ENCODE data around the gene CIRBP. TPM values are rescaled to one million over a fixed set of nuclear protein-coding genes. Genes with fewer than 3 reads are reported as not detected.

Gene CIRBP
- total and polyA plus RNA-seq, 2 donors (not counting 1 experiment from before 2014, with no cell fraction given) = 643 to 1,164 TPM

GRCh38 chr19:1247748-1248138 is 21.4 kb upstream of the CIRBP start:
- Histone ChIP-seq H2AFZ (ENCODE audit: insufficient read depth, low read depth, low read length, poor library complexity, severe bottlenecking) (no peak overlapping the region), H4K20me1 (ENCODE audit: control insufficient read depth, insufficient read depth, low read length, poor library complexity, severe bottlenecking) (peaks cover 37% of the 10 kb centered on the region), H3K4me2 (replicated peaks; ENCODE audit: low read depth, low read length, poor library complexity, severe bottlenecking) (peak overlapping the region; percentile 99), H3K9me3 (ENCODE audit: control extremely low read depth in 1 of 3, control insufficient read depth in 2 of 3, insufficient read depth in 1 of 3, low read length in 2 of 3) (no peaks in the 10 kb centered on the region), H3K27me3 (replicated peaks in 1 of 4; ENCODE audit: control extremely low read depth in 1 of 4, control insufficient read depth in 3 of 4, insufficient read depth in 4 of 4, low read length in 3 of 4) (no peaks in the 10 kb centered on the region), H3K36me3 (replicated peaks in 1 of 2; ENCODE audit: control extremely low read depth in 1 of 2, control insufficient read depth in 1 of 2, extremely low read depth in 1 of 2, insufficient read depth in 2 of 2, low read length in 1 of 2) (peaks cover 0 to 10% of the 10 kb centered on the region in 2 experiments), H3K4me3 (ENCODE audit: control extremely low read depth in 1 of 5, extremely low read depth in 1 of 5, insufficient read depth in 1 of 5, low read depth in 2 of 5, low read length in 4 of 5) (peak overlapping the region in 4 of 5 experiments; percentile 41 to 71 (median 62)), H3K79me2 (ENCODE audit: control insufficient read depth, insufficient read depth, low read length) (peaks cover 37% of the 10 kb centered on the region), H3K27ac (ENCODE audit: low read length in 2 of 2) (peak overlapping the region; percentile 84 to 90), H3K9ac (ENCODE audit: low read length) (peak overlapping the region; percentile 88), H3K4me1 (ENCODE audit: control insufficient read depth in 2 of 2, insufficient read depth in 2 of 2, low read length in 2 of 2) (peaks cover 24 to 52% of the 10 kb centered on the region in 2 donors)
- ATAC-seq (ENCODE audit: low read depth) = no peak
- Mint-ChIP-seq H3K4me1 (peaks cover 25% of the 10 kb centered on the region), H3K27me3 (no peaks in the 10 kb centered on the region), H3K27ac (peak overlapping the region; percentile 53), H3K4me3 (peak overlapping the region; percentile 41), H3K9me3 (ENCODE audit: insufficient read depth) (no peaks in the 10 kb centered on the region)
- CTCF ChIA-PET = interaction anchor here (8.0 kb wide), 1 partner anchor 17 kb away, joined by 658 read pairs; the partner anchor contains the start of gene CIRBP
- no peak for TF ChIP-seq CTCF (IDR thresholded peaks at IDR 0.05)
- TF ChIP-seq EZH2 (IDR thresholded peaks at IDR 0.05; ENCODE audit: borderline replicate concordance, insufficient read depth, low read depth, low read length, poor library complexity, severe bottlenecking) = no peak
- DNase-seq = no peak
- WGBS (ENCODE audit: insufficient coverage) = 61% methylated on average over 5 of the region's 8 CpGs
- POLR2A ChIA-PET = interaction anchor here (7.8 kb wide), 1 partner anchor 17 kb away, joined by 402 read pairs; the partner anchor contains the start of gene CIRBP
- intact Hi-C loops (cut with micrococcal nuclease) = loop anchor here (10.0 kb wide), 3 partner anchors 223 to 1937 kb away; partner anchors contain the start of genes CNN2, NCLN, RNU6-2 and TMEM259

- peaks cover 26 to 56% of the 10 kb centered on the region in 2 donors for H3K4me1 ChIP-seq (ENCODE audit: control insufficient read depth in 2 of 2, insufficient read depth in 2 of 2, low read length in 2 of 2)
- H3K4me2 ChIP-seq (replicated peaks; ENCODE audit: low read depth, low read length, poor library complexity, severe bottlenecking) = peak within 1 kb of the TSS; percentile 99
- TF ChIP-seq EZH2 (IDR thresholded peaks at IDR 0.05; ENCODE audit: borderline replicate concordance, insufficient read depth, low read depth, low read length, poor library complexity, severe bottlenecking) = no peak
- TF ChIP-seq CTCF (IDR thresholded peaks at IDR 0.05) = peak; percentile 35
- ChIA-PET POLR2A (interaction anchor here (0.6 to 2.5 kb wide), 4 partner anchors 11 to 21 kb away, joined by 3 to 33 read pairs (median 6); partner anchors contain the start of gene CIRBP), CTCF (interaction anchor here (2.3 kb wide), 1 partner anchor 19 kb away, joined by 31 read pairs; no protein-coding TSS in a partner anchor)
- H3K9me3 Mint-ChIP-seq (ENCODE audit: insufficient read depth) = no peaks in the 10 kb centered on the region
- no peaks in the 10 kb centered on the region for H3K9me3 ChIP-seq (ENCODE audit: control extremely low read depth in 1 of 3, control insufficient read depth in 2 of 3, insufficient read depth in 1 of 3, low read length in 2 of 3)
- H3K27me3 ChIP-seq (replicated peaks in 1 of 4; ENCODE audit: control extremely low read depth in 1 of 4, control insufficient read depth in 3 of 4, insufficient read depth in 4 of 4, low read length in 3 of 4) = no peaks in the 10 kb centered on the region
- H3K4me1 Mint-ChIP-seq = peaks cover 25% of the 10 kb centered on the region
- H3K27me3 Mint-ChIP-seq = no peaks in the 10 kb centered on the region
- peaks cover 39% of the 10 kb centered on the region for H3K79me2 ChIP-seq (ENCODE audit: control insufficient read depth, insufficient read depth, low read length)
- H3K27ac Mint-ChIP-seq = peak within 1 kb of the TSS; percentile 91
- H3K27ac ChIP-seq (ENCODE audit: low read length in 2 of 2) = peak within 1 kb of the TSS; percentile 84 to 94
- peak within 1 kb of the TSS in 4 of 5 experiments; percentile 62 to 95 (median 67) for H3K4me3 ChIP-seq (ENCODE audit: control extremely low read depth in 1 of 5, extremely low read depth in 1 of 5, insufficient read depth in 1 of 5, low read depth in 2 of 5, low read length in 4 of 5)
- intact Hi-C loops (cut with micrococcal nuclease) = loop anchor here (10.0 kb wide), 3 partner anchors 223 to 1937 kb away; partner anchors contain the start of genes CNN2, NCLN, RNU6-2 and TMEM259
- H2AFZ ChIP-seq (ENCODE audit: insufficient read depth, low read depth, low read length, poor library complexity, severe bottlenecking) = peak within 1 kb of the TSS; percentile 64
- peaks cover 0 to 11% of the 10 kb centered on the region in 2 experiments for H3K36me3 ChIP-seq (replicated peaks in 1 of 2; ENCODE audit: control extremely low read depth in 1 of 2, control insufficient read depth in 1 of 2, extremely low read depth in 1 of 2, insufficient read depth in 2 of 2, low read length in 1 of 2)
- under 1% methylated on average over 47 of the region's 60 CpGs for WGBS (ENCODE audit: insufficient coverage)
- peaks cover 42% of the 10 kb centered on the region for H4K20me1 ChIP-seq (ENCODE audit: control insufficient read depth, insufficient read depth, low read length, poor library complexity, severe bottlenecking)
- ATAC-seq (ENCODE audit: low read depth) (peak; percentile 7), DNase-seq (peak; percentile 87)
- H3K4me3 Mint-ChIP-seq = peak within 1 kb of the TSS; percentile 86
- H3K9ac ChIP-seq (ENCODE audit: low read length) = peak within 1 kb of the TSS; percentile 88
Measured at GRCh38 chr19:1248139-1248785, 20.9 kb upstream of the CIRBP start, which contains the start of gene MIDN. MIDN (plus strand) TSS chr19:1248583; CDS start chr19:1250297, 1,714 bp downstream.
